Esophagus muscularis mucosa (tissue), 4 donors: ENCODE measurements around the gene PCGF2.

Source experiments
- CTCF ChIP-seq, 3 experiments: fragments of 200-600 bp in 2 of 3; fragments of 450-650 bp in 1 of 3; sonication (generic) in 2 of 3; IDR thresholded peaks; one replicate each; pipeline ENCODE4 v1.5.1; 2017 to 2019; ENCODE audit warnings: antibody characterized with exemption in 3 of 3, mild to moderate bottlenecking in 2 of 3, moderate library complexity in 1 of 3
- EP300 ChIP-seq: sonication (generic); formaldehyde crosslinking; IDR thresholded peaks from one replicate; pipeline ENCODE4 v1.6.1; 2017; ENCODE audit warnings: antibody characterized with exemption
- POLR2A ChIP-seq: fragments of 450-650 bp; IDR thresholded peaks from one replicate; pipeline ENCODE4 v1.6.1; 2017; ENCODE audit warnings: antibody characterized with exemption, moderate library complexity, mild to moderate bottlenecking, low read depth
- POLR2AphosphoS5 ChIP-seq, 2 donors: sonication (generic); formaldehyde crosslinking; IDR thresholded peaks; one replicate each; pipeline ENCODE4 v1.6.1; 2017; ENCODE audit warnings: antibody characterized with exemption in 2 of 2

- TF ChIP-seq POLR2A (no peak), CTCF (IDR thresholded peaks at IDR 0.05) (peak; percentile 94 to 97 (median 95)), EP300 (no peak), POLR2AphosphoS5 (IDR thresholded peaks at IDR 0.05) (no peak)
Measured at GRCh38 chr17:38735161-38735997, 12.8 kb downstream of the PCGF2 start.
